ENCODE results near the gene CDK15.

Gene CDK15

GRCh38 chr2:201780674-201781493, 25.5 kb upstream of the CDK15 start, which contains the start of gene ALS2:
ALS2 (minus strand) TSS chr2:201780933; CDS start chr2:201768885, 12,048 bp downstream.
- no peak for TF ChIP-seq ZNF274 (IDR thresholded peaks at IDR 0.05; ENCODE audit: low read depth, low read length)
- H3K4me3 ChIP-seq (ENCODE audit: low read length) = peak within 1 kb of the TSS; percentile 96

DNA sequence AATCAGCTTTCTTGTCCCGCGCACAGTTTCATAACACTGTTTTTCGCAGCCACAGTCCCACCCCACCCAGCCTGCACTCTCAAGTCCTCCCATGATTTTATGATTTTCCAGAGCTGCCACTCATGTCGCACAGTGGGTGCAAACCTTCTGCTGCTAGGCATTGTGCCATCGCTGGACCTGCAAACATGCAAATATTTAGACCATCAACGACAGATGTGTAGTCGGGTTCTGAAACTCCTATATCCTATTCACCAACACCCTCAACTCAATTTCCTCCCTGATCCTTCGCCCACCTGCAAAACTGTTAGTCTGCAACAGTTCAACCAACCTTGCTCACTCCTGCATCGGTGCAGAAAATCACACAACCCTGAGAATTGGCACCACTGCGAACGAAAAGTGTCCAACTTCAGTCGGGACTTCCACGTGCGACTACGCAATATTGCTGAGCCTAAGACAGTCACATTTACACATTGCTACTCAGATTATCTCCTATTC, 24.7 kb upstream of the CDK15 start:
- peak overlapping the region; percentile 96 for H3K4me3 ChIP-seq (ENCODE audit: low read length)
- no peak for TF ChIP-seq ZNF274 (IDR thresholded peaks at IDR 0.05; ENCODE audit: low read depth, low read length)

- TF ChIP-seq ZNF274 (IDR thresholded peaks at IDR 0.05; ENCODE audit: low read depth, low read length) = no peak
Measured at GRCh38 chr2:201784563-201784962, 21.8 kb upstream of the CDK15 start.

GRCh38 chr2:201785135-201785534, 21.2 kb upstream of the CDK15 start:
- H3K4me3 ChIP-seq (ENCODE audit: low read length) = no peak overlapping the region
- no peak for TF ChIP-seq ZNF274 (IDR thresholded peaks at IDR 0.05; ENCODE audit: low read depth, low read length)

More at GRCh38 chr2:201784563-201784962, 21.8 kb upstream of the CDK15 start:
- H3K4me3 ChIP-seq (ENCODE audit: low read length) = no peak overlapping the region

DNA sequence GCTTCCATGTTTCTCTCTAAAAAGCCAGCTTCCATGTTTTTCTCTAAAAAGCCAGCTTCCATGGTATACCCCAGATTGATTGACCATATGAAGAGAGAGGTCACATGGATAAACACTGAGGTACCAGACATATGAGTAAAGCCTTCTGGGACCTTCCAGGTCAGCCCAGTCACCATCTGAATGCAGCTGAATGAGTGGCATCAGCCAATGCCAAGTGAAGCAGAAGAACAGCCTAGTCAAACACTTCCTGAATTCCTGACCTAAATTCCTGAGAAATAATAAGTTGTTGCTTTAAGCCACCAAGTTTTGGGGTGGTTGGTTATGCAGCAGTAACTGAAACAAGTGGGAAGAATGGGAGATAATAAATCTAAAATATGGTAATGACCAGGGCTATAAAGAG, 19.9 kb upstream of the CDK15 start:
- TF ChIP-seq ZNF274 (IDR thresholded peaks at IDR 0.05; ENCODE audit: low read depth, low read length) = no peak
- H3K4me3 ChIP-seq (ENCODE audit: low read length) = no peak overlapping the region

DNA sequence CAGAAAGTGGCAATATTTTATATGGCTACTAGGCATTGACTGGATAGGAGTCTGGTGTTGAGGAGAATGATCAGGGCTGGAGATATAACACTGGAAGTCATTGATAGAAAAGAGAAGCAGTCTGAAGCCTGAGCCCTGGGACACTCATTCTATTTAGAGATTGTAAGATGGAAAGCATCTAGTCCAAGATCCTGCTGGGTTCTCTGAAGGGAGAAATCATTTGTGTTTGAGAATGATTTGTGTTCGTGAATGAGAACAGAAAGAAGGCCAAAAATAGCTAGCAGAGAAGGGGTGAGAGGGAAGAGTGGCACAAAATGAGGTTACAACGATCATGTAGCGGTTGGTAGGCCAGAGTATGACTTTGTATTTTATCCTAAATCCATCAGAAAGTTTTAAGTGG, 18.0 kb upstream of the CDK15 start:
- no peak for TF ChIP-seq ZNF274 (IDR thresholded peaks at IDR 0.05; ENCODE audit: low read depth, low read length)
- H3K4me3 ChIP-seq (ENCODE audit: low read length) = no peak overlapping the region

GRCh38 chr2:201789395-201789794, 16.9 kb upstream of the CDK15 start:
- TF ChIP-seq ZNF274 (IDR thresholded peaks at IDR 0.05; ENCODE audit: low read depth, low read length) = no peak

DNA sequence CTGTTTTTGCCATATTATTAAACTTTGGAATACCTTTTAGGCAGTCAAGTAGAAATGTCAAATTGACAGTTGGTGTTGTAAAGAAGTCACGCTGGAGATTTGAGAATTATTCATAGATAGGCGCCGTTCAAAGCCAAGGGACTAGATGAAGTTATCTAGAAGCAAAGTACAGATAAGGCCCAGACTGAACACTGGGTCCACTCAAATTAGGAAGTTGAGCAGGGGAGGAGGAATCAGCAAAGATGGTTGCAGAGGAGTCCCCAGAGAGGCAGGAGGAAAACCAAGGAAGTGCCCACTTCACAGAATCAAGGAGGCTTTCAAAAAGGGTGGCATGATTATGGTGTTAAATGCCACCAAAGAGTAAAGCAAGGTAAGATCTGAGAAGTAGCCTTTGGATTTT, 16.0 kb upstream of the CDK15 start:
- no peak overlapping the region for H3K4me3 ChIP-seq (ENCODE audit: low read length)
- TF ChIP-seq ZNF274 (IDR thresholded peaks at IDR 0.05; ENCODE audit: low read depth, low read length) = no peak

More at GRCh38 chr2:201789395-201789794, 16.9 kb upstream of the CDK15 start:
- H3K4me3 ChIP-seq (ENCODE audit: low read length) = no peak overlapping the region

DNA sequence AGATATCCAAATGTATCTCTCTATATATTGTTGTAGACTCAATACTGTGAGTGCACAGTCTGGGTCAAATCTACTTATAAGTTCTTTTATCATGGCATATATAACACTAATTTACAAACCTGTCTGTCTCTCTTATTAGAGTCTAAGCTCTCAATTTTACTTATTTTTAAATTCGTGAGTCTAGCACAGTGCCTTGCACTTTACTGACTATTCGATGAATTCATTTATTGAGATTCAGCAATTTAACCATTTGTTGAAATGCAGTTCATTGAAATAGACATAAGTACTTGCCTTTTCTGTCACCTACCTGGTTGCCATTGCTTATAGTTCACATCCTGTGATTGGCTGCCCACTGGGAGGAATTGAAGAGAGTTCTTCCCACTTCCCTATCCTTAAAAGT, 15.3 kb upstream of the CDK15 start:
- no peak for TF ChIP-seq ZNF274 (IDR thresholded peaks at IDR 0.05; ENCODE audit: low read depth, low read length)
- no peak overlapping the region for H3K4me3 ChIP-seq (ENCODE audit: low read length)

GRCh38 chr2:201793631-201794030, 12.7 kb upstream of the CDK15 start:
- H3K4me3 ChIP-seq (ENCODE audit: low read length) = no peak overlapping the region
- TF ChIP-seq ZNF274 (IDR thresholded peaks at IDR 0.05; ENCODE audit: low read depth, low read length) = no peak

- H3K4me3 ChIP-seq (ENCODE audit: low read length) = no peak overlapping the region
- TF ChIP-seq ZNF274 (IDR thresholded peaks at IDR 0.05; ENCODE audit: low read depth, low read length) = no peak
Measured at GRCh38 chr2:201794294-201794693, 12.0 kb upstream of the CDK15 start.

DNA sequence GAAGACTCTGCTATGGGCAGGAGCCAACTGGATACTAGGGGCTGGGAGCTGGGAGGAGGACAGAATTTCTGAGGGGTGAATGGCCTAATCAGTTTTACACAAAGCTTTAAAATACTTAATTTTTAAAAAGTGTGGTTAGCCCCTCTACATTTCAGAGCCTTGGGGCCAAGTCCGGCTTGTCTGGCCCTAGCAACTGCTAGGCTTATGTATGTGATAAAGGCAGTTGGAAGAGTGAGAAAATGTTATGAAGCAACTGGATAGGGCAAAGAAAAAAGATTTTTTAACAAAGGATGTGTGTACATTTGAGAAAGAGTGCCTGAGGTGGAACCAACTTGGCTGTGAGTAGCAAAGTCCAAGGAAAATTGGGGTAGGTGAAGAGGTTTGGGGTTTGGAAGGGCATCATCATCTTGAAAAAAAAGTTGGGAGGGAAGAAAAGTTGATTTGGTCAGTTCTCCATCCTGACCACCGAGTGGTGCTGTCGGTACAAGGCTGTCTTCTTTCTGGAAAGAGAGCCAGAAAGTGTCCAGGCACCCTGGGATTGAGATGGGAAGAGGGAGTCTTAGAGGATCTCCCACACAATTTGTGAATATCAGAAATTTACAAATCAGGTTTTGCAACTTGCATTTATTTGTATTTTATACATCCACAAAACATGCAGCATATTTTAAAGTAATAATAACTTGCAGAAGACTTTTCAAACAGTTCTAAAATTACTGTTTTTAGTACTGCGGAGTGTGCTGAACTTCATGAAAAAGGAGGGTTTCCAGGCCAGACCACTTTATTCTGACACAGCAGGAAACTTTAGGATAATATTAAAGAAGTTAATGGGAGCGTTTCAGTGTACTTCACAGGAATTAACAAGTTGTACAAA, 10.5 kb upstream of the CDK15 start:
- TF ChIP-seq ZNF274 (IDR thresholded peaks at IDR 0.05; ENCODE audit: low read depth, low read length) = no peak
- H3K4me3 ChIP-seq (ENCODE audit: low read length) = no peak overlapping the region

DNA sequence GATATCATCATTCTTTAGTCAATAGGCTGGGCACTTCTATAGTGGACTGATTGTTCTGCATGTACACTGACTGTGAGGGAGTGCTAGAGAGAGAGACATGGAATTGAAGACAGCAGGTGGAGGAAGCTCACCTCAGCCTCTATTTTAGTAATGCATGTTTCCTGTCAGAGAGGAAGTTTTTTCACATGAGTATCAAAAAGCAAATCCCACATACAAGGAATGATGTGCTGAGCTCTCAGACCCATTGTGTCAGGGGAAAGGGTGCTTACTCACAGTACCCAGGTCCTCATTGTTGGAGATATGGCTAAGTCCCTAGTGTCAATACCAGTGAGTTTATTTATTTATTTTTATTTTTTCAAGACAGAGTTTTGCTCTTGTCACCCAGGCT, 9.9 kb upstream of the CDK15 start:
- no peak for TF ChIP-seq ZNF274 (IDR thresholded peaks at IDR 0.05; ENCODE audit: low read depth, low read length)
- H3K4me3 ChIP-seq (ENCODE audit: low read length) = no peak overlapping the region

GRCh38 chr2:201797175-201797840, 9.0 kb upstream of the CDK15 start:
- no peak overlapping the region for H3K4me3 ChIP-seq (ENCODE audit: low read length)
- TF ChIP-seq ZNF274 (IDR thresholded peaks at IDR 0.05; ENCODE audit: low read depth, low read length) = no peak

Data from GM08714 (cell line).